ENCODE measurements around the gene COX6B2. TPM values are rescaled to one million over a fixed set of nuclear protein-coding genes. Genes with fewer than 3 reads are reported as not detected.
A peak's percentile ranks its signal among the peaks of the same experiment; 100 is the strongest.

Gene COX6B2
- total RNA-seq, 3 donors from 2014 or later: 16.6 to 30.0 (median 17.2) TPM

DNA sequence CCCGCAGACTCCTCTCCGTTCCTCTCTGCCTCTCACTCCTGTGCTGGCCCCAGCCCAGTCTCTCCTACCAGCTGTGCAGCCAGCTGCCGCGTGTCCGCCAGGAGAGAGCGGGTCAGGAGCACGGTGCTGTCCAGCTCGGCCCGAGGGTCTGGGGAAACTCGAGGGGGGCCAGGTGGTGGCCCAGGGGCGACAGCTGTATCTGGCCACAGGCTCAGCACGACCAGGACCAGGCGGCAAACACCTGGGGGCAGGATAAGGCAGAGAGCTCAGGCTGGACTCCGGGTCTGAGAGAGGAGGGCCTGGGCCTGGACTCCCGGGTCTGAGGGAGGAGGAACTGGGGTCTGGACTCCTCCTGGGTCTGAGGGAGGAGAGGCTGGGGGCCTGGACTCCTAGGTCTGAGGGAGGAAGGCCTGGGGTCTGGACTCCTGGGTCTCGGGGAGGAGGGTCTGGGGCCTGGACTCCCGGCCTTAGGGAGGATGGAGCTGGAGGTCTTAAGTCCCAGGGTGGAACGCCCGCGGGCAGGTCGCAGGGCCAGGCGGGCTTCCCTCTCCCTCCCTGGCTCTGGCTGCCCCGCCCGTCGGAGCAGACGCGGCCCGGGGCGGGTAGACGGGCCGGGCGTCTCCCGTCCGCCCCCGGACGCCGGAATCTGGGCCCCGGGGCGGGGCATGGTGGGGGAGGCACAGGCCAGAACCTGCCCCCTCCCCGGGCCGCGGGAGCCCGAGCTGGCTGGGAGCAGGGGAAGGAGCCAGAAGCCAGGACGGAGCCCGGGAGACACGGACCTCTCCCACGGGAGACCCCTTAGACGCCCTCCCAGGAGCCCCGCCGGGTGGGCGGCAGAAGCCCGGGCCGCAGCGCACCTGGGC is 14.4 kb upstream of the COX6B2 start:
- TF ChIP-seq, protein P1, sequence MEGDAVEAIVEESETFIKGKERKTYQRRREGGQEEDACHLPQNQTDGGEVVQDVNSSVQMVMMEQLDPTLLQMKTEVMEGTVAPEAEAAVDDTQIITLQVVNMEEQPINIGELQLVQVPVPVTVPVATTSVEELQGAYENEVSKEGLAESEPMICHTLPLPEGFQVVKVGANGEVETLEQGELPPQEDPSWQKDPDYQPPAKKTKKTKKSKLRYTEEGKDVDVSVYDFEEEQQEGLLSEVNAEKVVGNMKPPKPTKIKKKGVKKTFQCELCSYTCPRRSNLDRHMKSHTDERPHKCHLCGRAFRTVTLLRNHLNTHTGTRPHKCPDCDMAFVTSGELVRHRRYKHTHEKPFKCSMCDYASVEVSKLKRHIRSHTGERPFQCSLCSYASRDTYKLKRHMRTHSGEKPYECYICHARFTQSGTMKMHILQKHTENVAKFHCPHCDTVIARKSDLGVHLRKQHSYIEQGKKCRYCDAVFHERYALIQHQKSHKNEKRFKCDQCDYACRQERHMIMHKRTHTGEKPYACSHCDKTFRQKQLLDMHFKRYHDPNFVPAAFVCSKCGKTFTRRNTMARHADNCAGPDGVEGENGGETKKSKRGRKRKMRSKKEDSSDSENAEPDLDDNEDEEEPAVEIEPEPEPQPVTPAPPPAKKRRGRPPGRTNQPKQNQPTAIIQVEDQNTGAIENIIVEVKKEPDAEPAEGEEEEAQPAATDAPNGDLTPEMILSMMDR (IDR thresholded peaks at IDR 0.05): no peak
- Histone ChIP-seq H3K4me1 (ENCODE audit: low read depth) (peaks cover 8% of the 10 kb centered on the region), H3K9me3 (no peaks in the 10 kb centered on the region), H3K36me3 (ENCODE audit: low read depth) (no peaks in the 10 kb centered on the region), H3K4me3 (no peak overlapping the region)
- peak; percentile 50 for ATAC-seq
- intact Hi-C loops (cut with DNase I, micrococcal nuclease): no loop called here
- DNase-seq: peak in 1 of 3 donors; percentile 42

- ATAC-seq (no peak), DNase-seq (no peak)
- intact Hi-C loops (cut with DNase I, micrococcal nuclease): no loop called here
- Histone ChIP-seq H3K4me1 (ENCODE audit: low read depth) (peaks cover 8% of the 10 kb centered on the region), H3K4me3 (no peak overlapping the region), H3K9me3 (no peaks in the 10 kb centered on the region), H3K36me3 (ENCODE audit: low read depth) (no peaks in the 10 kb centered on the region)
- TF ChIP-seq, protein P1 (IDR thresholded peaks at IDR 0.05): no peak
These were observed 13.6 kb upstream of the COX6B2 start for GRCh38 chr19:55368106-55368505.

GRCh38 chr19:55366790-55367189 is 12.3 kb upstream of the COX6B2 start:
- peaks cover 8% of the 10 kb centered on the region for H3K4me1 ChIP-seq (ENCODE audit: low read depth)
- intact Hi-C loops (cut with DNase I, micrococcal nuclease): no loop called here
- ATAC-seq (no peak), DNase-seq (no peak)
- H3K36me3 ChIP-seq (ENCODE audit: low read depth): no peaks in the 10 kb centered on the region
- H3K9me3 ChIP-seq: no peaks in the 10 kb centered on the region
- H3K4me3 ChIP-seq: no peak overlapping the region
- TF ChIP-seq, protein P1 (IDR thresholded peaks at IDR 0.05): no peak

GRCh38 chr19:55365964-55366363 is 11.4 kb upstream of the COX6B2 start:
- Histone ChIP-seq H3K4me3 (no peak overlapping the region), H3K36me3 (ENCODE audit: low read depth) (no peaks in the 10 kb centered on the region), H3K9me3 (no peaks in the 10 kb centered on the region), H3K4me1 (ENCODE audit: low read depth) (peaks cover 8% of the 10 kb centered on the region)
- ATAC-seq: no peak
- no peak for DNase-seq
- intact Hi-C loops (cut with DNase I, micrococcal nuclease): no loop called here
- TF ChIP-seq, protein P1 (IDR thresholded peaks at IDR 0.05): no peak

GRCh38 chr19:55365245-55365644 is 10.7 kb upstream of the COX6B2 start:
- ATAC-seq: no peak
- Histone ChIP-seq H3K4me1 (ENCODE audit: low read depth) (peaks cover 8% of the 10 kb centered on the region), H3K36me3 (ENCODE audit: low read depth) (no peaks in the 10 kb centered on the region), H3K4me3 (no peak overlapping the region), H3K9me3 (no peaks in the 10 kb centered on the region)
- TF ChIP-seq, protein P1 (IDR thresholded peaks at IDR 0.05): no peak
- no peak for DNase-seq
- intact Hi-C loops (cut with DNase I, micrococcal nuclease): no loop called here

All from mucosa of descending colon (tissue), 3 donors.